HEK293 (cell line): ENCODE measurements around the gene HTATSF1.

Experiments used
- CTCF ChIA-PET: fragments of 350-600 bp; formaldehyde crosslinking; extraction: SDS; loops from one replicate; lab custom pipeline; 2021; ENCODE audit warnings: antibody characterized with exemption; lab: Yijun Ruan, JAX
- POLR2A ChIA-PET: fragments of 300-600 bp; formaldehyde crosslinking; extraction: SDS; loops from one replicate; lab custom pipeline; 2020; ENCODE audit warnings: antibody characterized with exemption, inconsistent platforms; lab: Yijun Ruan, JAX
- H3K27ac ChIP-seq: fragments of 200-500 bp; sonication (Bioruptor generic); 2 replicates; pipeline ENCODE4 v1.5.1; 2014; ENCODE audit warnings: low read depth, low read length, control low read depth, inconsistent platforms; ENCODE audit errors: extremely low read depth
- H3K36me3 ChIP-seq, 2 experiments: fragments of 200-500 bp in 1 of 2; sonication (Bioruptor generic) in 1 of 2; 1 replicate in 1 of 2; 2 replicates in 1 of 2; pipeline ENCODE4 v1.5.1; 2014 to 2017; ENCODE audit warnings: inconsistent platforms in 2 of 2, low read length in 2 of 2; ENCODE audit not compliant: control insufficient read depth in 2 of 2, insufficient read depth in 1 of 2
- H3K4me1 ChIP-seq: fragments of 200-500 bp; sonication (Bioruptor generic); 2 replicates; pipeline ENCODE4 v1.5.1; 2014; ENCODE audit warnings: mild to moderate bottlenecking, low read length, inconsistent platforms; ENCODE audit not compliant: control insufficient read depth, insufficient read depth
- H3K4me3 ChIP-seq: 2 replicates; pipeline ENCODE4 v1.5.1; 2011; ENCODE audit warnings: low read depth, mild to moderate bottlenecking, control low read depth, low read length, moderate library complexity
- H3K9me3 ChIP-seq: fragments of 200-500 bp; sonication (Bioruptor generic); 2 replicates; pipeline ENCODE4 v1.5.1; 2014; ENCODE audit warnings: low read depth, low read length, inconsistent platforms; ENCODE audit not compliant: control insufficient read depth, insufficient read depth
- BCL11B ChIP-seq: fragments of 450-650 bp; formaldehyde crosslinking; IDR thresholded peaks from 2 replicates; pipeline ENCODE4 v1.5.1; 2016; ENCODE audit warnings: low read depth, missing biosample characterization, missing genetic modification characterization
- CTCF ChIP-seq: fragments of 450-650 bp; formaldehyde crosslinking; IDR thresholded peaks from 2 replicates; pipeline ENCODE4 v1.5.1; 2016; ENCODE audit warnings: missing biosample characterization, missing genetic modification characterization
- GLIS1 ChIP-seq: fragments of 450-650 bp; formaldehyde crosslinking; IDR thresholded peaks from 2 replicates; pipeline ENCODE4 v1.5.1; 2016; ENCODE audit warnings: missing biosample characterization, missing genetic modification characterization
- REST ChIP-seq: fragments of 450-650 bp; formaldehyde crosslinking; IDR thresholded peaks from 2 replicates; pipeline ENCODE4 v1.5.1; 2016; ENCODE audit warnings: missing biosample characterization, missing genetic modification characterization
- SP2 ChIP-seq: fragments of 450-650 bp; formaldehyde crosslinking; IDR thresholded peaks from 2 replicates; pipeline ENCODE4 v1.5.1; 2016; ENCODE audit warnings: missing biosample characterization, missing genetic modification characterization
- YY2 ChIP-seq: fragments of 450-650 bp; formaldehyde crosslinking; IDR thresholded peaks from 2 replicates; pipeline ENCODE4 v1.5.1; 2016; ENCODE audit warnings: missing biosample characterization, missing genetic modification characterization
- ZBTB17 ChIP-seq: fragments of 450-650 bp; formaldehyde crosslinking; IDR thresholded peaks from 2 replicates; pipeline ENCODE4 v1.5.1; 2016; ENCODE audit warnings: missing biosample characterization, missing genetic modification characterization
- ZBTB20 ChIP-seq: fragments of 450-650 bp; formaldehyde crosslinking; IDR thresholded peaks from 2 replicates; pipeline ENCODE4 v1.5.1; 2016; ENCODE audit warnings: missing biosample characterization, missing genetic modification characterization
- ZNF18 ChIP-seq: fragments of 450-650 bp; formaldehyde crosslinking; IDR thresholded peaks from 2 replicates; pipeline ENCODE4 v1.5.1; 2016; ENCODE audit warnings: missing biosample characterization, missing genetic modification characterization
- ZNF266 ChIP-seq: fragments of 450-650 bp; formaldehyde crosslinking; IDR thresholded peaks from 2 replicates; pipeline ENCODE4 v1.5.1; 2016; ENCODE audit warnings: missing biosample characterization, missing genetic modification characterization, low read depth
- ZNF423 ChIP-seq: fragments of 450-650 bp; formaldehyde crosslinking; IDR thresholded peaks from 2 replicates; pipeline ENCODE4 v1.5.1; 2016; ENCODE audit warnings: missing biosample characterization, missing genetic modification characterization
- ZNF529 ChIP-seq: fragments of 450-650 bp; formaldehyde crosslinking; IDR thresholded peaks from 2 replicates; pipeline ENCODE4 v1.5.1; 2017; ENCODE audit warnings: missing genetic modification characterization, missing biosample characterization; ENCODE audit not compliant: insufficient replicate concordance
- ZNF645 ChIP-seq: fragments of 450-650 bp; formaldehyde crosslinking; IDR thresholded peaks from 2 replicates; pipeline ENCODE4; 2016; ENCODE audit warnings: missing biosample characterization, missing genetic modification characterization
- ZNF677 ChIP-seq: fragments of 450-650 bp; IDR thresholded peaks from 2 replicates; pipeline ENCODE4 v1.5.0; 2018; ENCODE audit warnings: missing biosample characterization, mild to moderate bottlenecking, missing genetic modification characterization, moderate library complexity
- ZNF830 ChIP-seq: fragments of 450-650 bp; IDR thresholded peaks from 2 replicates; pipeline ENCODE4 v1.5.0; 2018; ENCODE audit warnings: missing biosample characterization, missing genetic modification characterization, low read depth, mild to moderate bottlenecking, moderate library complexity
- ZSCAN30 ChIP-seq: fragments of 450-650 bp; IDR thresholded peaks from 2 replicates; pipeline ENCODE4 v1.5.1; 2018; ENCODE audit warnings: missing biosample characterization, mild to moderate bottlenecking, missing genetic modification characterization, moderate library complexity
- ZSCAN5A ChIP-seq: fragments of 450-650 bp; formaldehyde crosslinking; IDR thresholded peaks from 2 replicates; pipeline ENCODE4 v1.5.1; 2016; ENCODE audit warnings: missing biosample characterization, missing genetic modification characterization

The HTATSF1 gene

GRCh38 chrX:136475236-136475635, 22.2 kb upstream of the HTATSF1 start:
- CTCF ChIA-PET = interaction anchor here (0.6 kb wide), 1 partner anchor 289 kb away, joined by 3 read pairs; no protein-coding TSS in a partner anchor
- Histone ChIP-seq H3K9me3 (no peaks in the 10 kb centered on the region), H3K4me1 (0 out of 2 replicates have a peak, but pooled peaks cover 3% of the 10 kb centered on the region), H3K36me3 (no peaks in the 10 kb centered on the region), H3K27ac (no peak overlapping the region), H3K4me3 (no peak overlapping the region)
- TF ChIP-seq YY2 (tag by site-specific recombination) (no peak), ZBTB20 (tag by site-specific recombination) (no peak), ZNF423 (tag by site-specific recombination) (no peak), ZSCAN30 (tag by site-specific recombination) (no peak), CTCF (tag by site-specific recombination) (no peak), ZNF677 (tag by site-specific recombination) (no peak), ZNF18 (no peak), SP2 (no peak), GLIS1 (no peak), ZSCAN5A (tag by site-specific recombination) (no peak), ZNF830 (tag by site-specific recombination) (no peak)
- POLR2A ChIA-PET = no interaction called here

GRCh38 chrX:136476501-136476900, 20.9 kb upstream of the HTATSF1 start:
- no peak overlapping the region for H3K27ac ChIP-seq
- H3K9me3 ChIP-seq = no peaks in the 10 kb centered on the region
- ChIA-PET CTCF (no interaction called here), POLR2A (no interaction called here)
- TF ChIP-seq ZNF645 (no peak), GLIS1 (no peak), ZNF529 (tag by site-specific recombination) (no peak), ZNF266 (tag by site-specific recombination) (no peak), REST (tag by site-specific recombination) (no peak), ZBTB17 (tag by site-specific recombination) (no peak), BCL11B (tag by site-specific recombination) (no peak)
- H3K4me1 ChIP-seq = 0 out of 2 replicates have a peak, but pooled peaks cover 4% of the 10 kb centered on the region
- H3K4me3 ChIP-seq = no peak overlapping the region
- no peaks in the 10 kb centered on the region for H3K36me3 ChIP-seq
